GM12875 (cell line): Measurements from ENCODE around the gene GSTM3.

Source experiments
- H3K4me3 ChIP-seq: one replicate; pipeline ENCODE4 v1.5.1; 2011; ENCODE audit warnings: low read depth, low read length, control low read depth
- TF ChIP-seq, protein P1 (sequence below): IDR thresholded peaks from 2 replicates; pipeline ENCODE4 v1.5.1; 2011; ENCODE audit warnings: low read depth, mild to moderate bottlenecking, control low read depth, inconsistent platforms, low read length, moderate library complexity, borderline replicate concordance; ENCODE audit not compliant: insufficient read depth

The GSTM3 gene

GRCh38 chr1:109786531-109787021 is 45.7 kb upstream of the GSTM3 start:
- TF ChIP-seq, protein P1, sequence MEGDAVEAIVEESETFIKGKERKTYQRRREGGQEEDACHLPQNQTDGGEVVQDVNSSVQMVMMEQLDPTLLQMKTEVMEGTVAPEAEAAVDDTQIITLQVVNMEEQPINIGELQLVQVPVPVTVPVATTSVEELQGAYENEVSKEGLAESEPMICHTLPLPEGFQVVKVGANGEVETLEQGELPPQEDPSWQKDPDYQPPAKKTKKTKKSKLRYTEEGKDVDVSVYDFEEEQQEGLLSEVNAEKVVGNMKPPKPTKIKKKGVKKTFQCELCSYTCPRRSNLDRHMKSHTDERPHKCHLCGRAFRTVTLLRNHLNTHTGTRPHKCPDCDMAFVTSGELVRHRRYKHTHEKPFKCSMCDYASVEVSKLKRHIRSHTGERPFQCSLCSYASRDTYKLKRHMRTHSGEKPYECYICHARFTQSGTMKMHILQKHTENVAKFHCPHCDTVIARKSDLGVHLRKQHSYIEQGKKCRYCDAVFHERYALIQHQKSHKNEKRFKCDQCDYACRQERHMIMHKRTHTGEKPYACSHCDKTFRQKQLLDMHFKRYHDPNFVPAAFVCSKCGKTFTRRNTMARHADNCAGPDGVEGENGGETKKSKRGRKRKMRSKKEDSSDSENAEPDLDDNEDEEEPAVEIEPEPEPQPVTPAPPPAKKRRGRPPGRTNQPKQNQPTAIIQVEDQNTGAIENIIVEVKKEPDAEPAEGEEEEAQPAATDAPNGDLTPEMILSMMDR: no peak
- H3K4me3 ChIP-seq: no peak overlapping the region

DNA sequence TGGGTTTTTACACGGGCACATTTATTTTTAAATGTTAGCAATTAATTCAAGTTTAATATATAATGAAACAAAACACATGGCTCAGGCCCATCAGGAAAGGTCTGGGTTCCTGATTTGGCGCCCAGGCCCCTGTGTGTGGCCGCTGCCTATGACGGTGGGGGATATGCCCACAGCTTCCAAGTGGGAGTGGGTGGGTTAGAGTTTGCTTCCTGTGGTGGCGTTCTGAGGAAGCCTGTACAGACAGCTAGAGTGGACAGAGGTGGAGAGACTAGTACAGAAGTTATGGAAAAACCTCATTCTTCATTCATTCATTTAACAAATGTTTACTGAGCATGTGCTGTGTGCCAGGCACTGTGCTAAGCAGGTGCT is 45.3 kb upstream of the GSTM3 start:
- TF ChIP-seq, protein P1: no peak
- H3K4me3 ChIP-seq: no peak overlapping the region

GRCh38 chr1:109785446-109786111 is 44.7 kb upstream of the GSTM3 start:
- TF ChIP-seq, protein P1: no peak
- no peak overlapping the region for H3K4me3 ChIP-seq

DNA sequence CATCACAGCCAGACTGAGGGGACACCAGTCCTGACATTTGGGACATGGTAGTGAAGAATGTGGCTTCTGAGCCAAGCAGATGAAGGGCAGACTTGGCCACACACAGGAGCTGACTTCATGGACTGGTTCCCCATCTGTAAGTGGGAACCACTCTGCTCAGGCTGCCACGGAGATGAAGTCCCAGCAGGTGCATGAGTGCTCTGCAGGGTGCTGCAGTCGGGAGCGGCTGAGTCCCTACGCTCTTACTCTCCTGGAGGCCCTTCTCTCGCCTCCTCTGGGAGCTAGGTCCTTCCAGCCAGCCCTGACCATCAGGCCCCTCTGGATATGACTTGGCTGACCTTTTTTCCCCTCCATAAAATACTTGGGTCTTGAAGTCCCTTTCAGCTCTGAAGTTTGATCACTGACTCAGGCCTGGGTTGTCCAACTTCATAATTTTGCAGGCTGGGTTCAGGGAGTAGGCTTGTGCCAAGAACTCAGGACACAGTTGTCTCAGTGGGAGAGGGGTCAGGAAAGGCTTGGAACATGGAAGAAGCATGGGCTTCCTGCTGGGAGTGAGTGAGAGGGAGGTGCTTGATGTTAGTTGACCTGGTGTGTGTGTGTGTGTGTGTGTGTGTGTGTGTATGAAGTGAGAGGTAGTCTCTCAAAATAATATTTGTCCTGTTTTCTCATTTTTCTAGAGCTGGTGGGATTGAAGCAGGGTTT is 43.9 kb upstream of the GSTM3 start:
- TF ChIP-seq, protein P1: no peak
- no peak overlapping the region for H3K4me3 ChIP-seq

DNA sequence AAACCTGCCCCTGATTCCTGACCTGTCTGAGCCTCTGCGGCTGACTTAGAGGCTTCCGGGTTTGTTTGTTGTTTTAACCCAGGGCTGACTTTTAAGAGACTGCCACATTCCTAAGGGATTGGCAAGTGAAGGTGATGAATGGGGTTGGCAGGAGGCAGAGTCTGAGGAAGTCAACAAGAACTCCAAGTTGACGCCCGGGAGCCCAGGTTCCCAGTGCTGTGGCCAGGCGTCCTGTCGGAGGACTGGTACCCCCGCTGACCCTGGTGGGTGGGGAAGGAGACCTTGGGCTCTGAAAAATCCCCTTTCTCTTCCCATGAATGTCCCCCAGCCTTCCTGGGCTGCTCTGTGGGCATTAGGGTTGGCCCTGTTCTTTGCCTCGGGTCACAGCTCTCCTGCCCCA is 42.6 kb upstream of the GSTM3 start:
- TF ChIP-seq, protein P1: no peak
- H3K4me3 ChIP-seq: no peak overlapping the region

GRCh38 chr1:109782927-109783326 is 42.1 kb upstream of the GSTM3 start:
- H3K4me3 ChIP-seq: no peak overlapping the region

More at GRCh38 chr1:109782927-109783326, 42.1 kb upstream of the GSTM3 start:
- TF ChIP-seq, protein P1: no peak
